Neural cell (in vitro differentiated cells): Measurements from ENCODE around the gene AGBL3.

Source experiments
- CTCF ChIP-seq: fragments of 450-650 bp; IDR thresholded peaks from 2 replicates; pipeline ENCODE4 v1.5.1; 2014; ENCODE audit warnings: antibody characterized with exemption, mild to moderate bottlenecking, moderate library complexity; ENCODE audit not compliant: poor library complexity, severe bottlenecking
- EP300 ChIP-seq: fragments of 450-650 bp; conservative IDR thresholded peaks from 2 replicates; pipeline ENCODE4 v1.6.1; 2014; ENCODE audit warnings: antibody characterized with exemption, mild to moderate bottlenecking, moderate library complexity; ENCODE audit not compliant: poor library complexity, severe bottlenecking
- EZH2 ChIP-seq: fragments of 200-600, 300-800 bp; shearing (Covaris generic), sonication (generic); IDR thresholded peaks from 2 replicates; pipeline ENCODE4 v1.6.1; 2014; ENCODE audit warnings: antibody characterized with exemption, low read length, borderline replicate concordance, mild to moderate bottlenecking; ENCODE audit not compliant: insufficient read depth, poor library complexity, severe bottlenecking
- MXI1 ChIP-seq: fragments of 450-650 bp; conservative IDR thresholded peaks from 2 replicates; pipeline ENCODE4 v1.6.1; 2014; ENCODE audit warnings: antibody characterized with exemption, mild to moderate bottlenecking; ENCODE audit not compliant: poor library complexity, severe bottlenecking
- POLR2AphosphoS5 ChIP-seq: IDR thresholded peaks from 2 replicates; pipeline ENCODE4 v1.6.1; 2012
- RAD21 ChIP-seq: fragments of 450-650 bp; conservative IDR thresholded peaks from 2 replicates; pipeline ENCODE4 v1.6.1; 2014; ENCODE audit warnings: antibody characterized with exemption, mild to moderate bottlenecking, moderate library complexity
- REST ChIP-seq: IDR thresholded peaks from 2 replicates; pipeline ENCODE4 v1.6.1; 2012; ENCODE audit warnings: borderline replicate concordance
- TAF1 ChIP-seq: IDR thresholded peaks from 2 replicates; pipeline ENCODE4 v1.6.1; 2012; ENCODE audit warnings: low read depth

GRCh38 chr7:135169964-135170273, 183.6 kb downstream of the AGBL3 start:
- TF ChIP-seq RAD21, result no peak
- no peak for TF ChIP-seq EZH2
- TF ChIP-seq CTCF, result no peak
- TF ChIP-seq POLR2AphosphoS5, result no peak
- TF ChIP-seq MXI1, result no peak
- TF ChIP-seq REST, result no peak
- no peak for TF ChIP-seq TAF1
- no peak for TF ChIP-seq EP300
